H1 (cell line): ENCODE data around the gene RPL31. TPM values are rescaled to one million over a fixed set of nuclear protein-coding genes. Genes with fewer than 3 reads are reported as not detected.

Source experiments
- KDM1A ChIP-seq: fragments of 200-600, 300-600 bp; sonication (generic); IDR thresholded peaks from 2 replicates; pipeline ENCODE4 v1.7.1; 2016; ENCODE audit warnings: mild to moderate bottlenecking, low read length, borderline replicate concordance
- RAD21 ChIP-seq, 2 experiments: IDR thresholded peaks in 1 of 2; conservative IDR thresholded peaks in 1 of 2; 2 replicates each; pipeline ENCODE4 v1.6.1; 2011; ENCODE audit warnings: low read depth in 2 of 2, low read length in 2 of 2, improper control_type of control experiment in 1 of 2, inconsistent platforms in 1 of 2, mild to moderate bottlenecking in 1 of 2, moderate library complexity in 1 of 2
- RXRA ChIP-seq: IDR thresholded peaks from 2 replicates; pipeline ENCODE4 v1.6.1; 2011; ENCODE audit warnings: low read depth, mild to moderate bottlenecking, low read length, moderate library complexity; ENCODE audit not compliant: insufficient read depth
- ZNF274 ChIP-seq: IDR thresholded peaks from 2 replicates; pipeline ENCODE4 v1.7.0; 2012; ENCODE audit warnings: low read length, borderline replicate concordance; ENCODE audit errors: extremely low read depth
- polyA plus RNA-seq, 7 experiments: library from polyadenylated mRNA; depleted of rRNA in 3 of 7; stranded (reverse) in 5 of 7; unstranded in 2 of 7; fragments of >200 nt in 5 of 7; fragments of 200-250 nt in 2 of 7; gene quantifications; 1 replicate in 5 of 7; 2 replicates in 1 of 7; 4 replicates in 1 of 7; pipeline versions ENCODE4 v1.2.1 to v1.2.3, GENCODE V29; 2011 to 2013; ENCODE audit warnings: missing spikeins in 2 of 7, mixed read lengths in 2 of 7
- total RNA-seq: library from RNA; stranded (reverse); fragmentation: NEBNext Ultra II Directional; extraction: Animal tissue kit (Norgen Biotek cat#: 25700); gene quantifications from 2 replicates; pipeline ENCODE4 v1.2.1, GENCODE V29; 2021
- TF ChIP-seq, protein P1 (sequence below): fragments of 300-600 bp; sonication (generic); IDR thresholded peaks from 2 replicates; pipeline ENCODE4 v1.7.1; 2012; ENCODE audit warnings: low read length, moderate library complexity, mild to moderate bottlenecking, inconsistent platforms; ENCODE audit not compliant: insufficient replicate concordance

Gene RPL31
- total and polyA plus RNA-seq, 2 of the 8 experiments (the other 6 are each of a cell fraction or from before 2014, with no cell fraction given), result 1,463 to 1,722 TPM

DNA sequence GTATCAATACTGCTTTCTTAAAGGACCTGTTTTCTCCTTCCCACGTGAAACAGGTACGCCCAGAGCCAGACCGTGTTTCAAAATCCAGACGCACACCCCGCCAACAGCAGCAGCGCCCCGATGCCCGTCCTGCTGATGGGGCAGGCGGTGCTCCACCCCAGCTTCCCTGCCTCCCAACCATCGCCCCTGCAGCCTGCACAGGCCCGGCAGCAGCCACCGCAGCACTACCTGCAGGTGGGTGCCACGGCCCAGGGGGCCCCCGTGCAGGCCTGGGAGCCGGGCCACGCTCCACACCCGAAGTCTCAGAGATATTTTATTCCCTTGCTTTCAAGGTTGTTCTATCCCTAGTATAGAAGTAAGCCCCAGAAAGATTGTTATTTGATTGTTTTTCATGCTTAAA is 8.8 kb upstream of the RPL31 start (continued):
- TF ChIP-seq KDM1A, result no peak
- TF ChIP-seq ZNF274, result no peak
- no peak for TF ChIP-seq RAD21 (IDR thresholded peaks at IDR 0.05 in 1 of 2, conservative IDR thresholded peaks at IDR 0.05 in 1 of 2; ENCODE audit: low read depth in 2 of 2, low read length in 2 of 2)
- no peak for TF ChIP-seq RXRA
- TF ChIP-seq, protein P1, sequence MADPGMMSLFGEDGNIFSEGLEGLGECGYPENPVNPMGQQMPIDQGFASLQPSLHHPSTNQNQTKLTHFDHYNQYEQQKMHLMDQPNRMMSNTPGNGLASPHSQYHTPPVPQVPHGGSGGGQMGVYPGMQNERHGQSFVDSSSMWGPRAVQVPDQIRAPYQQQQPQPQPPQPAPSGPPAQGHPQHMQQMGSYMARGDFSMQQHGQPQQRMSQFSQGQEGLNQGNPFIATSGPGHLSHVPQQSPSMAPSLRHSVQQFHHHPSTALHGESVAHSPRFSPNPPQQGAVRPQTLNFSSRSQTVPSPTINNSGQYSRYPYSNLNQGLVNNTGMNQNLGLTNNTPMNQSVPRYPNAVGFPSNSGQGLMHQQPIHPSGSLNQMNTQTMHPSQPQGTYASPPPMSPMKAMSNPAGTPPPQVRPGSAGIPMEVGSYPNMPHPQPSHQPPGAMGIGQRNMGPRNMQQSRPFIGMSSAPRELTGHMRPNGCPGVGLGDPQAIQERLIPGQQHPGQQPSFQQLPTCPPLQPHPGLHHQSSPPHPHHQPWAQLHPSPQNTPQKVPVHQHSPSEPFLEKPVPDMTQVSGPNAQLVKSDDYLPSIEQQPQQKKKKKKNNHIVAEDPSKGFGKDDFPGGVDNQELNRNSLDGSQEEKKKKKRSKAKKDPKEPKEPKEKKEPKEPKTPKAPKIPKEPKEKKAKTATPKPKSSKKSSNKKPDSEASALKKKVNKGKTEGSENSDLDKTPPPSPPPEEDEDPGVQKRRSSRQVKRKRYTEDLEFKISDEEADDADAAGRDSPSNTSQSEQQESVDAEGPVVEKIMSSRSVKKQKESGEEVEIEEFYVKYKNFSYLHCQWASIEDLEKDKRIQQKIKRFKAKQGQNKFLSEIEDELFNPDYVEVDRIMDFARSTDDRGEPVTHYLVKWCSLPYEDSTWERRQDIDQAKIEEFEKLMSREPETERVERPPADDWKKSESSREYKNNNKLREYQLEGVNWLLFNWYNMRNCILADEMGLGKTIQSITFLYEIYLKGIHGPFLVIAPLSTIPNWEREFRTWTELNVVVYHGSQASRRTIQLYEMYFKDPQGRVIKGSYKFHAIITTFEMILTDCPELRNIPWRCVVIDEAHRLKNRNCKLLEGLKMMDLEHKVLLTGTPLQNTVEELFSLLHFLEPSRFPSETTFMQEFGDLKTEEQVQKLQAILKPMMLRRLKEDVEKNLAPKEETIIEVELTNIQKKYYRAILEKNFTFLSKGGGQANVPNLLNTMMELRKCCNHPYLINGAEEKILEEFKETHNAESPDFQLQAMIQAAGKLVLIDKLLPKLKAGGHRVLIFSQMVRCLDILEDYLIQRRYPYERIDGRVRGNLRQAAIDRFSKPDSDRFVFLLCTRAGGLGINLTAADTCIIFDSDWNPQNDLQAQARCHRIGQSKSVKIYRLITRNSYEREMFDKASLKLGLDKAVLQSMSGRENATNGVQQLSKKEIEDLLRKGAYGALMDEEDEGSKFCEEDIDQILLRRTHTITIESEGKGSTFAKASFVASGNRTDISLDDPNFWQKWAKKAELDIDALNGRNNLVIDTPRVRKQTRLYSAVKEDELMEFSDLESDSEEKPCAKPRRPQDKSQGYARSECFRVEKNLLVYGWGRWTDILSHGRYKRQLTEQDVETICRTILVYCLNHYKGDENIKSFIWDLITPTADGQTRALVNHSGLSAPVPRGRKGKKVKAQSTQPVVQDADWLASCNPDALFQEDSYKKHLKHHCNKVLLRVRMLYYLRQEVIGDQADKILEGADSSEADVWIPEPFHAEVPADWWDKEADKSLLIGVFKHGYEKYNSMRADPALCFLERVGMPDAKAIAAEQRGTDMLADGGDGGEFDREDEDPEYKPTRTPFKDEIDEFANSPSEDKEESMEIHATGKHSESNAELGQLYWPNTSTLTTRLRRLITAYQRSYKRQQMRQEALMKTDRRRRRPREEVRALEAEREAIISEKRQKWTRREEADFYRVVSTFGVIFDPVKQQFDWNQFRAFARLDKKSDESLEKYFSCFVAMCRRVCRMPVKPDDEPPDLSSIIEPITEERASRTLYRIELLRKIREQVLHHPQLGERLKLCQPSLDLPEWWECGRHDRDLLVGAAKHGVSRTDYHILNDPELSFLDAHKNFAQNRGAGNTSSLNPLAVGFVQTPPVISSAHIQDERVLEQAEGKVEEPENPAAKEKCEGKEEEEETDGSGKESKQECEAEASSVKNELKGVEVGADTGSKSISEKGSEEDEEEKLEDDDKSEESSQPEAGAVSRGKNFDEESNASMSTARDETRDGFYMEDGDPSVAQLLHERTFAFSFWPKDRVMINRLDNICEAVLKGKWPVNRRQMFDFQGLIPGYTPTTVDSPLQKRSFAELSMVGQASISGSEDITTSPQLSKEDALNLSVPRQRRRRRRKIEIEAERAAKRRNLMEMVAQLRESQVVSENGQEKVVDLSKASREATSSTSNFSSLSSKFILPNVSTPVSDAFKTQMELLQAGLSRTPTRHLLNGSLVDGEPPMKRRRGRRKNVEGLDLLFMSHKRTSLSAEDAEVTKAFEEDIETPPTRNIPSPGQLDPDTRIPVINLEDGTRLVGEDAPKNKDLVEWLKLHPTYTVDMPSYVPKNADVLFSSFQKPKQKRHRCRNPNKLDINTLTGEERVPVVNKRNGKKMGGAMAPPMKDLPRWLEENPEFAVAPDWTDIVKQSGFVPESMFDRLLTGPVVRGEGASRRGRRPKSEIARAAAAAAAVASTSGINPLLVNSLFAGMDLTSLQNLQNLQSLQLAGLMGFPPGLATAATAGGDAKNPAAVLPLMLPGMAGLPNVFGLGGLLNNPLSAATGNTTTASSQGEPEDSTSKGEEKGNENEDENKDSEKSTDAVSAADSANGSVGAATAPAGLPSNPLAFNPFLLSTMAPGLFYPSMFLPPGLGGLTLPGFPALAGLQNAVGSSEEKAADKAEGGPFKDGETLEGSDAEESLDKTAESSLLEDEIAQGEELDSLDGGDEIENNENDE, result no peak
